H1 (cell line): ENCODE measurements around the gene PLEKHA1.

Source experiments
- BCL11A ChIP-seq, 2 experiments: IDR thresholded peaks; one replicate each; pipeline ENCODE4 v1.6.1; 2011; ENCODE audit warnings: low read depth in 2 of 2, low read length in 2 of 2, mild to moderate bottlenecking in 2 of 2
- EZH2 ChIP-seq: fragments of 200-600 bp; sonication (generic); IDR thresholded peaks from 2 replicates; pipeline ENCODE4 v1.7.1; 2012; ENCODE audit warnings: low read depth, mild to moderate bottlenecking, moderate library complexity, low read length, inconsistent platforms; ENCODE audit not compliant: severe bottlenecking
- HDAC6 ChIP-seq: IDR thresholded peaks from one replicate; pipeline ENCODE4 v1.7.1; 2012; ENCODE audit warnings: low read depth, mild to moderate bottlenecking, inconsistent platforms, low read length, moderate library complexity
- TF ChIP-seq, protein P1 (sequence below), 3 experiments: IDR thresholded peaks; 1 replicate in 2 of 3; 2 replicates in 1 of 3; pipeline versions ENCODE4 v1.5.1 to v1.6.1; 2011; ENCODE audit warnings: low read length in 3 of 3, mild to moderate bottlenecking in 3 of 3, inconsistent platforms in 2 of 3, low read depth in 1 of 3, moderate library complexity in 1 of 3; ENCODE audit not compliant: insufficient read depth in 1 of 3; ENCODE audit errors: control extremely low read depth in 1 of 3

DNA sequence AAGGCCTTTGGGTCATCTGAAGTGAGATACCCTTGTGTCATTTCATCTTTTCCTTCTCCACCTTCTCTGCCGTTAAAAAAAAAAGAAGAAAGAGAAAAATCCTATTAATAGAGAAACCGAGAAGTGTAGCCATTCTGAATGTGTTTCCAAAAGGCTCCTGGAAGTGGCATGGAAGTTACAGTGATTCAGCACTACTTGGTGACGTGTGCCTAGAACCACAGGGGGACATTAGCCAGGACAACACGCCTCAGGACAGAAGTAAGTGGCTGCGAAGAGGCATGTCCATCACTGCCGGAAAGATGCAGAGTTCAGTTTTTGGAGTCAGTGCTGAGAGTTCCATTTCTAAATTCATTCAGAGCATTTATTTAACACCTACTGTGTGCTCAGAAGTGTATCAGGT, 93.2 kb downstream of the PLEKHA1 start:
- TF ChIP-seq BCL11A (IDR thresholded peaks at IDR 0.05; ENCODE audit: low read depth in 2 of 2, low read length in 2 of 2) = no peak
- no peak for TF ChIP-seq HDAC6
- TF ChIP-seq, protein P1, sequence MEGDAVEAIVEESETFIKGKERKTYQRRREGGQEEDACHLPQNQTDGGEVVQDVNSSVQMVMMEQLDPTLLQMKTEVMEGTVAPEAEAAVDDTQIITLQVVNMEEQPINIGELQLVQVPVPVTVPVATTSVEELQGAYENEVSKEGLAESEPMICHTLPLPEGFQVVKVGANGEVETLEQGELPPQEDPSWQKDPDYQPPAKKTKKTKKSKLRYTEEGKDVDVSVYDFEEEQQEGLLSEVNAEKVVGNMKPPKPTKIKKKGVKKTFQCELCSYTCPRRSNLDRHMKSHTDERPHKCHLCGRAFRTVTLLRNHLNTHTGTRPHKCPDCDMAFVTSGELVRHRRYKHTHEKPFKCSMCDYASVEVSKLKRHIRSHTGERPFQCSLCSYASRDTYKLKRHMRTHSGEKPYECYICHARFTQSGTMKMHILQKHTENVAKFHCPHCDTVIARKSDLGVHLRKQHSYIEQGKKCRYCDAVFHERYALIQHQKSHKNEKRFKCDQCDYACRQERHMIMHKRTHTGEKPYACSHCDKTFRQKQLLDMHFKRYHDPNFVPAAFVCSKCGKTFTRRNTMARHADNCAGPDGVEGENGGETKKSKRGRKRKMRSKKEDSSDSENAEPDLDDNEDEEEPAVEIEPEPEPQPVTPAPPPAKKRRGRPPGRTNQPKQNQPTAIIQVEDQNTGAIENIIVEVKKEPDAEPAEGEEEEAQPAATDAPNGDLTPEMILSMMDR (IDR thresholded peaks at IDR 0.05; ENCODE audit: control extremely low read depth in 1 of 3, insufficient read depth in 1 of 3, low read depth in 1 of 3, low read length in 3 of 3) = no peak
- no peak for TF ChIP-seq EZH2
